Islet of Langerhans (tissue), 1 donor: ENCODE data around the gene SLC12A4.
A peak's percentile ranks its signal among the peaks of the same experiment; 100 is the strongest.
"Not testable (repeated sequence)": the region's sequence is repeated elsewhere in the genome, so short reads cannot be mapped to it uniquely, and the experiment has no call there.

Experiments
- FAIRE-seq: peaks from one replicate; lab custom pipeline; 2011; peaks lifted over from hg19 to GRCh38; lab: Jason Lieb, UNC

SLC12A4 gene

DNA sequence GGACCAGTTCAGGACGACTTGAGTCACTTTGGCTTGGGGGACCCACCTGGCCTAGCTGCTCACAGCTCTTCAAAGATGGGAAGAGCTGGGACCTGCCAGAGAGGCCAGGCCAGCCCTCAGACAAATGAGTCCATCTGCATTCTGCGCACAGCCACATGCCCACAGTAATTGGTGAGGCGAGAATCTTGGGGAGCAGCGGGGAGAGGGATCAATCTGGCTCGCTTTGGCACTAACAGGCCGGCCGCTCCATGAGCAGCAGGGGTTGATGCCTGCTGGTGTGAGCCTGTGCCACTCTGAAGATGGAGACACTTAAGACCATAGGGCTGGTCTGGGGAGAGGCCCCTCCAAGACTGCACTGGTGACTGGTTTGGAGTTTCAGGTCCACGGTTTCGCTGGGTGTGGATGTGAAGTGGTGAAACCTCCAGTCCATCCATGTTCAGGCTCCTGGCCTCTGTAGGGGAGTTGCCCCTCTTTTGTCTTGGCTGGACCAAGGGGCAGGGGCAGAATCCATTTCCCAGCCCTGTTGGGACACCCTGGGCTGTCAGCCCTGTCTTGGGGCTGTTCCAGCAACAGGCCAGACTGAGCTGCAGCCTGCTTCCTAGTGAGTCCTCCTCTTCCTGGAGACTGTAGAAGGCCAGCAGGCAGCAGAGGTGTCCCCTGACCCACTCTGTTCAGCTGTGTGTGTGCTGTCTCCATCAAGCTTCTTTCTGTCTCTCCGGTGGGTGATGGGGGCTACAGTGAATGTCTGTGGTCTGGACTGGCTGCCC is 44.1 kb downstream of the SLC12A4 start:
- FAIRE-seq, result no peak

DNA sequence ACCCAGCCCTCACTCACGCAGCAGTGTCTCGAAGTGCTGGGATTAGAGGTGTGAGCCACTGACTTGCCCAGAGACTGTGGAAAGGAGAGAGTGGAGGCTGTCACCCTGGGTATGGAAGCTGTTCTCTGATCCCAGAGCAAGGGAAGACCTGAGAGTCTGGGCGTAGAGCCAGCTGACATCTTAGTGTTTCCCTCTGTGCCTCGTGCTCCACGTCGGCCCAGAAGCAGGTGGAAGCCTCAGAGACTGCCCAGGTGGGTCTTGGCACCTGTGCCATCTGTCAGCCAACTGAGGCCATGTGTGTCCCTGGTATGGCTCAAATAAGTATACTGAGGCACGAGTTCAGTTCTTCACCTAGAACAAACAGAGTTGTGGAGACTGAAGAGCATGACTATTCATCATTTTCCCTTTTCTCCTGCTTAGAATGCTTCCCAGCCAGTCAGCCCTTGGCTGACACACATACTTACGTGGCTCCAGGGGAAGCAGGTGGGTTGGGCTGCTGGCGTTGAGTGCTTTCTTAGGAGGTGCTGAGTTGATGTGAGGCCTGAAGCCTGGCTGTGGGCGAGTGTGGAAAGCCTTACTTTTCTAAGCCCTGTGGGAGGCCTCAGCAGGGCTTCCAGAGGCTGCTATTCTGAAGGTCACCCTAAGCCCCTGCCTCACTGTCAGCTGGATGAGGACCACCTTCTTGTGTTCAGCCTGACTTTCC is 44.9 kb downstream of the SLC12A4 start:
- no peak for FAIRE-seq

DNA sequence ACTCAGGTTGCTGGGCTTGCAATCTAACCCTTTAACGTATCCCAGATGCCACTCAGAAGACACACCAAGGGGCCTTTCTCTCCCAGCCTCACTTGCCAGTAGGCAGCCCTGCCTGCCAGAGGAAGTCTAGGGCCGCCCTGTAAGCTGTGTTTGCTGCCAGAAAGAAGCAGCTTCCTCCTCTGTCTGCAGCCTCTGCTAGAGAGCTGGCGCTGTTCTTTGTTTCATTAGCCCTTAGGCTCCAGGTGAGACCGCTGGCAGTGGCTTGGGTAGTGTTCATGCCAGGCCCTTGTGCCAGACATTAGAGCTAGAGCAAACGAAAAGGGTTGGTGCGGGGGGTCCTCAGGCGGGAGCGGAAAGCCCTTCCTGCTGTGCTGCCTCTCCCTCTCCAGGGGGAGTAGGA is 45.7 kb downstream of the SLC12A4 start:
- FAIRE-seq, result no peak

DNA sequence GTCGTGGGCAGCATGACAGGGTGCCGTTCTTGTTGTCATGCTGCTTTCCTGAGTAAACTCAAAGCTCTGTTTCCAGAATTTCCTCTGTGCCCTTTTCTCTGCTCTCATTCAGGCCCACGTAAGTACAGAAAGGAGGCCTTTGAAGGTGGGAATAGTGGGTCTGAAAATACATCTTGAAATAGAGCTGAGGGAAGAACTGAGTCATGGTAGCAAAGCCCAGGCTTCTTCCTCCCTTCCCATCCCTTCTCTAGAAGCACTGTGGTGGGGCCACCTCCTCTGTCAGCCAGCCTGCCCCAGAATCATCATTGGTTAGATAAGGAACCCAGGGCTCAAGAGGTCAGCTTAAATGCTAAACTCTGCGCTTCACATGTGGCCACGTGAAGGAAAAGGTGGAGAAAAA is 46.2 kb downstream of the SLC12A4 start:
- FAIRE-seq, result no peak

GRCh38 chr16:67919622-67920221 is 48.7 kb downstream of the SLC12A4 start:
- no peak for FAIRE-seq

DNA sequence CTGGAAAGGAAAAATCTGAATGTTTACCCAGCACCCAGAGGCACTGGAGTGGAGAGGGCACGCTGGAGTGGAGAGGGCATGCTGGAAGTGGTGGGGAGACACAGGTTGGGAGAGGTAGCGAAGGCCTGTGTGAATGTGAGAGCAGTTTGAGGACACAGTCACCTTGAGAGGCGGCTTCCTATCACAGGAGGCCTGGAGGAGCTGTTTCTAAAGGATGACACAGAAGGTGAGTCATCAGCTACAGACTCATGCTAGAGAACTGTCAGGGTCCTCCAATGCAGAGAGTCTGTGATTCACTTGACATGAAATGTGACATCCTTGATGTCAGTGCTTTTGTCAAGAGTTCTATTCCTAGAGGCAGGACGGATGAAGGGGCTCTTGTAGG is 50.6 kb downstream of the SLC12A4 start:
- peak; percentile 60 for FAIRE-seq

DNA sequence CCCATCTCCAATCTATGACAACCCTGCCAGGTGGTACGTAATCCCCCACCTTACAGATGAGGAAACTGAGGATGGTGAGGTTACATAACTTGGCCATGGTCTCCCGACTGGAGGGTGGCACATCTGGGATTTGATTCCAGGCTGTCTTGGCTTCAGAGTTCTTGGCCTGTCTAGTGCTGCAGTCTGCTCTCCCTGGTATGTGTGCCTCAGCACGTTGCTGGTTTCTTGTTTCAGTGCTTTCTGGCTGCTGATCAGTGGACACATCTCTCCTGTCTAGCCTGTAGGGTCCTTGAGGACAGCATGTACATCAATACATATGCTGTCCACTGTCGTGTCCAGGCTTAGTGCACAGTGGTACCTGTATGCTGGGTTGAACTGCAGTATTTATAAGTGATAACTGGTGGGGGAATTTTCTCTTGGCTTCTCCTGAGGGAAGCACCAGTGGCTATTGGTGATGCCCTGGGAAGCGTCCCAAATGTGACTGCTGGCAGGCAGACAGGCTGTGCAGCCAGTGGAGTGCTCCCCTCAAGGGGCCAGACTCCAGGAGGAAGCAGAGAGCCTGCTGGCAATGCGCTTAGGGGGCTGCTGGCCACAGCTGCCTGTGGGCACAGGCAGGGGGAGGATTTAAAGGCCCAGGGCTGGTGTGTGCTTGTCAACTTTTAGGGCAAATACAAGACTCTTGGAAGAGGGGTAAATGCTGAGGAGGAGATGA is 51.1 kb downstream of the SLC12A4 start:
- no peak for FAIRE-seq

GRCh38 chr16:67915831-67916723 is 52.4 kb downstream of the SLC12A4 start:
- FAIRE-seq, result no peak

DNA sequence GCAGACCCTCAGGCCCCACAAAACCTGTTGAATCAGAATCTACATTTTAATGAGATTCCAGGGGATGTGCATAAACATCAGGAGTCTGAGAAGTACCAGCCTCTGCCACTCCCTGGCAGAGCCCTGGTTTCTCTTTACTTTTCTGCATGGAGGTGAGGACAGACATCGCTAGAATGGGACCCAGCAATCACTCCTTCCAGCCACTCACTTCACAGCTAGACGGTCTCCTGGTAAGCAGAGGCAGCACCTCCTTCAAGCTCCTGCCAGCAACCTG is 53.0 kb downstream of the SLC12A4 start:
- not testable (repeated sequence) for FAIRE-seq

- FAIRE-seq, result no peak
Observed at GRCh38 chr16:67914758-67915495, 53.5 kb downstream of the SLC12A4 start.

DNA sequence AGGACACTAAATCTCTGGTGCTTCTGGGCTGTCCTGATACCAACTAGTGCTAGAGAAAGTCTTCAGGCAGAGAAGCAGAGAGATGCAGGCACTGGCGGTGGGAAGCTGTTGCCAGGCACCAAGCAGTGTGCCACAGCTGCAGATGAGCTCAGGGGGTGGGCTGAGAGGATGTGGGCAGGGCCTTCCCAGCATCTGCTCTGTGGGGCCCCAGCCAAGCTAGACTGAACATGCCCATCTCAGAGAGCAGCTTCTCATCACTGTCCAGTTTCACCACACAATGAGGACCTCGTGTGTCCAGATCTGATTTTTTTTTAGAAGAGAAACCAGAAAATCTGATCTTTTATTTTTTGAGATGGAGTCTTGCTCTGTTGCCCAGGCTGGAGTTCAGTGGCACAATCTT is 58.3 kb downstream of the SLC12A4 start:
- no peak for FAIRE-seq

DNA sequence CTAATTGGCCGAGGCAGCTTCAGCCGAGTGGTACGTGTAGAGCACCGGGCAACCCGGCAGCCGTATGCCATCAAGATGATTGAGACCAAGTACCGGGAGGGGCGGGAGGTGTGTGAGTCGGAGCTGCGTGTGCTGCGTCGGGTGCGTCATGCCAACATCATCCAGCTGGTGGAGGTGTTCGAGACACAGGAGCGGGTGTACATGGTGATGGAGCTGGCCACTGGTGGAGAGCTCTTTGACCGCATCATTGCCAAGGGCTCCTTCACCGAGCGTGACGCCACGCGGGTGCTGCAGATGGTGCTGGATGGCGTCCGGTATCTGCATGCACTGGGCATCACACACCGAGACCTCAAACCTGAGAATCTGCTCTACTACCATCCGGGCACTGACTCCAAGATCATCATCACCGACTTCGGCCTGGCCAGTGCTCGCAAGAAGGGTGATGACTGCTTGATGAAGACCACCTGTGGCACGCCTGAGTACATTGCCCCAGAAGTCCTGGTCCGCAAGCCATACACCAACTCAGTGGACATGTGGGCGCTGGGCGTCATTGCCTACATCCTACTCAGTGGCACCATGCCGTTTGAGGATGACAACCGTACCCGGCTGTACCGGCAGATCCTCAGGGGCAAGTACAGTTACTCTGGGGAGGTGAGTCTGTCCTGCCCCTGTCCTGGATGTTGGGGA is 59.2 kb downstream of the SLC12A4 start:
- FAIRE-seq, result no peak

- FAIRE-seq, result no peak
Observed at GRCh38 chr16:67907397-67908180, 60.8 kb downstream of the SLC12A4 start.

DNA sequence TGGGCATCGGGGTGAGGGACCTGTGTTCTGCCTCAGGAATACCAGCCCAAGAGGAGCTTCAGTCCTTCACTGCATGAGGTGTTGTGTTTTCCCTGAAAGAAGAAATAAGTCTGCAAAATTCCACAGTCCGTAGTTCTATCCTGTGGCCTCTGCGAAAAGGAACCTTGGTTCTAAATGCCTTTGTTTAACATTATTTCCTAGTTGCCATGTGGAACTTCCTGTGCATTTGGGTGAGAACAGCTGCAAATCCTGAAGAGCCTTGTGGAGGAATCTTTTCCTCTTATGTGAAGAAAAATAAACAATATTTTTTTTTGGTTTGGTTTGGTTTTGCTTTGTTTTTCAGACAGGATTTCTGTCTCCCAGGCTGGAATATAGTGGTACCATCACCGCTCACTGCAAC is 65.6 kb downstream of the SLC12A4 start:
- FAIRE-seq, result no peak

- FAIRE-seq, result no peak
Observed at GRCh38 chr16:67901734-67902133, 66.7 kb downstream of the SLC12A4 start.

DNA sequence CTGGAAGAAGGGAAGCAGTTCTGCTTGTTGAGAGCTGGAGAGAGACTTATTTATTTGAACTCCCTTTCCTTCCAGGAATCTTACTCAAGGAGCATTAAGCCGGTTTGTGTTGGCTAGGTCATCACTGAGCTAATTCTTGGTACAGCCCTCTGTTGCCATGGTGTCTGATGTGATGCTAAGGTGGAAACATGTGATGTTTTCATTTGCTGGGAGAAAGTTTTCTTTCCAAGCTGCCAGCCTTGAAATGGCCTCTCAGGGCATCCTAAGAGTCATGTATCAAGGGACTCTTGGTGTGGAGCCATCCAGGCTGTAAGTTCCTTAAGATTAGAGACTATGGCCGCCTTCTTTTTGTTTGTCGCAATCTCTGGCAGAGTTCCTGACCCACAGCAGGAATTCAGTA is 71.2 kb downstream of the SLC12A4 start:
- FAIRE-seq, result no peak

GRCh38 chr16:67893743-67894399 is 74.6 kb downstream of the SLC12A4 start:
- FAIRE-seq, result no peak
